Measurements from ENCODE around the gene TBC1D22A.

DNA sequence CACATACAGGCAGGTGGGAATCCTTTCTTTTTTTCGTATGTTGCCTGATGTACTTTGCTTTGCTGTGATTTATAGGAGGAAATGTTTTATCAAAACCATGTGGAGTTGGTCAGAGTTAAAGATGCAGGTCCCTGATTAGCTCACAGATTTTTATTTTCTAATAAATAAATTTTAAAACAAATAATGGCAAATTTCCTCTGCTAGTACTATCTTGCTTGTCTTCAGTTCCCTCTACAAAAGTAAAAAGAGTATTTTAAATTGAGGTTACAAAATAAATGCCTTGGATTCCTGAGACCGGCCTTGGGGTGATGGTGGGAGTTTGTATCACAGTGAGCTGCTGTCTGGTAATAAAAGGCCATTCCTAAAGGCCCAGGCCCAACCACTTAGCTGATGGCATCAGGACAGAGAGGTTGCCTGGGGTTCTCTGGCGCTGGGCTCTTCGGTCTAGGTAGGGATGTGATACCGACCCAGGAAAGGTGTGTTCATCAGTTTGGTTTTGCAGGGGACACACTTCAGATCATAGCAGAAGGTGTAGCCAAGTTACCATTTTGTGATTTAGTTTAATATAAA lies 129.0 kb downstream of the TBC1D22A start:
- TF ChIP-seq, protein P1, sequence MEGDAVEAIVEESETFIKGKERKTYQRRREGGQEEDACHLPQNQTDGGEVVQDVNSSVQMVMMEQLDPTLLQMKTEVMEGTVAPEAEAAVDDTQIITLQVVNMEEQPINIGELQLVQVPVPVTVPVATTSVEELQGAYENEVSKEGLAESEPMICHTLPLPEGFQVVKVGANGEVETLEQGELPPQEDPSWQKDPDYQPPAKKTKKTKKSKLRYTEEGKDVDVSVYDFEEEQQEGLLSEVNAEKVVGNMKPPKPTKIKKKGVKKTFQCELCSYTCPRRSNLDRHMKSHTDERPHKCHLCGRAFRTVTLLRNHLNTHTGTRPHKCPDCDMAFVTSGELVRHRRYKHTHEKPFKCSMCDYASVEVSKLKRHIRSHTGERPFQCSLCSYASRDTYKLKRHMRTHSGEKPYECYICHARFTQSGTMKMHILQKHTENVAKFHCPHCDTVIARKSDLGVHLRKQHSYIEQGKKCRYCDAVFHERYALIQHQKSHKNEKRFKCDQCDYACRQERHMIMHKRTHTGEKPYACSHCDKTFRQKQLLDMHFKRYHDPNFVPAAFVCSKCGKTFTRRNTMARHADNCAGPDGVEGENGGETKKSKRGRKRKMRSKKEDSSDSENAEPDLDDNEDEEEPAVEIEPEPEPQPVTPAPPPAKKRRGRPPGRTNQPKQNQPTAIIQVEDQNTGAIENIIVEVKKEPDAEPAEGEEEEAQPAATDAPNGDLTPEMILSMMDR (IDR thresholded peaks at IDR 0.05; ENCODE audit: low read length), result no peak
- no peak for TF ChIP-seq EZH2 (optimal IDR thresholded peaks at IDR 0.05; ENCODE audit: low read depth, low read length)
